CD1c-positive myeloid dendritic cell (primary cell): ENCODE results near the gene MOBP.

ENCODE experiments used
- DNase-seq: peaks from one replicate; pipeline ENCODE4 v3.0.0-alpha.2; 2016; ENCODE audit errors: extremely low spot score

MOBP gene

DNA sequence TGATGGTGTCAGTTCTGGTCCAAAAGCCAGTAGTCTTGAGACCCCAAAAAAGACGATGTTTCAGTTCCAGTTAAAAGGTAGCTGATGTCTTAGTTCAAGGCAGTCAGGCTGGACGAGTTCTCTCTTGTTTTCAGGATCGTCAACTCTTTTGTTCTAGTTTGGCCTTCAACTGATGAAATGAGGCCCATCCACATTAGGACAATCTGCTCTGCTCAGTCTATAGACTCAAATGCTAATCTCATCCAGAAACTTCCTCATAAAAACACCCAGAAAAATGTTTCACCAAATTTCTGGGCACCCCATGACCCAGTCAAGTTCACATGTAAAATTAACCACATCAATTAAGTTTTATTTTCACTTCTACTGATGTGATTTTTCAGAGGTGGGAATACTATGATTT, 74.0 kb downstream of the MOBP start:
- no peak for DNase-seq

GRCh38 chr3:39541917-39542329, 74.4 kb downstream of the MOBP start:
- DNase-seq, result peak; percentile 6

DNA sequence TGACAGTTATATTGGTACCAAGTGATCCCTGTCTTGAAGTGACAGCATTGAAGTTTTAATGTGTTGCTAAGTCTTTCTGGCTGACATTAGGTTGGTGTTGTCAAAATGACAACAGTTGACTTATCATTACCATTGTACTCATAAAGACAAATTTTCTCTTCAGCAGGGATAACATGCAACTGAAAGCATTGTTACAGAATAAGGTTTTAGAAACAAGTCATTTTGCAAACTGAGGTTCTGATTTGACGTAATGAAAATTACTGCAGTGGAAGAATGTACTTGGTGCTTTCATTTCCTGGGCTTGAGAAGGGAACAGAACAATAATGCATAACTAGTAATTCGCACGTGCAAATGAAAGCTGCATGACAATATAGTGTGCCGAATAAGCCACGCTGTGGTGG, 75.1 kb downstream of the MOBP start:
- DNase-seq, result no peak

DNA sequence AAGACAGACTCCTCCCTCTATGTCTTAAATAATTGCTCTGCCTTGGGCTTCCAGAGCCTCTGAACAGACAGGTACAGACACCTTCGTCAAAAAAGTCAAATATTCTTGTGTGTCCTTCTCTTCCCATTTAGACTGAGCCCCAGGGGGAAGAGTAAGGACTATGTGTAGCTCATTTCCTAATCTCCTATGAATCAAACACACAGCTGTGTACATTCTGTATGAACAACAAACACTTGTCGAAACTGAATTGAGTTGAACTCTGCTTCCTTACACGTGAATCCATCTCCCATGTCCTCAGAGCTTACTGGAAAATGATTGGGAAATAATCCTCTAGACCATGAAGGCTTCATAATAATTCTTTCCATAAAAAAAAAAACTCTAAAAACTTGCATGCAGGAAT, 80.8 kb downstream of the MOBP start:
- no peak for DNase-seq

GRCh38 chr3:39550354-39551051, 83.0 kb downstream of the MOBP start:
- no peak for DNase-seq
